Liver (tissue), 9 donors: ENCODE results near the gene EMP2. TPM values are rescaled to one million over a fixed set of nuclear protein-coding genes. Genes with fewer than 3 reads are reported as not detected.

Experiments used
- DNase-seq: peaks from one replicate; pipeline ENCODE4 v3.0.0-alpha.2; 2017; ENCODE audit warnings: low spot score
- H3K27ac ChIP-seq, 2 donors: one replicate each; pipeline ENCODE4 v1.7.0; 2013; ENCODE audit warnings: inconsistent platforms in 2 of 2, low read length in 2 of 2, control low read depth in 1 of 2, low read depth in 1 of 2, mild to moderate bottlenecking in 1 of 2
- H3K27me3 ChIP-seq, 4 donors: one replicate each; pipeline versions ENCODE4 v1.6.1 to v1.7.0; 2013; ENCODE audit warnings: low read length in 3 of 4, inconsistent platforms in 1 of 4, mild to moderate bottlenecking in 1 of 4, moderate library complexity in 1 of 4; ENCODE audit not compliant: control insufficient read depth in 4 of 4, insufficient read depth in 4 of 4
- H3K36me3 ChIP-seq, 4 donors: one replicate each; pipeline versions ENCODE4 v1.6.1 to v1.7.0; 2013; ENCODE audit warnings: low read length in 3 of 4, mild to moderate bottlenecking in 3 of 4, low read depth in 1 of 4, moderate library complexity in 1 of 4; ENCODE audit not compliant: control insufficient read depth in 4 of 4, insufficient read depth in 3 of 4
- H3K4me1 ChIP-seq, 4 donors: one replicate each; pipeline versions ENCODE4 v1.6.1 to v1.7.0; 2013; ENCODE audit warnings: low read length in 3 of 4, mild to moderate bottlenecking in 3 of 4, moderate library complexity in 1 of 4; ENCODE audit not compliant: control insufficient read depth in 4 of 4, insufficient read depth in 4 of 4
- H3K4me3 ChIP-seq, 3 donors: one replicate each; pipeline versions ENCODE4 v1.6.1 to v1.7.0; 2013; ENCODE audit warnings: low read length in 3 of 3, control low read depth in 1 of 3, low read depth in 1 of 3, mild to moderate bottlenecking in 1 of 3
- H3K9ac ChIP-seq, 2 donors: one replicate each; pipeline ENCODE4 v1.7.0; 2013; ENCODE audit warnings: low read length in 2 of 2, mild to moderate bottlenecking in 2 of 2, moderate library complexity in 2 of 2, control low read depth in 1 of 2, low read depth in 1 of 2
- H3K9me3 ChIP-seq, 4 donors: one replicate each; pipeline versions ENCODE4 v1.6.1 to v1.7.0; 2013; ENCODE audit warnings: low read length in 3 of 4; ENCODE audit not compliant: control insufficient read depth in 4 of 4
- ATF3 ChIP-seq: IDR thresholded peaks from 2 replicates; pipeline ENCODE4 v1.6.1; 2016; ENCODE audit warnings: antibody characterized with exemption
- EGR1 ChIP-seq, 2 donors: IDR thresholded peaks; 2 replicates each; pipeline ENCODE4 v1.6.1; 2016 to 2018; ENCODE audit warnings: antibody characterized with exemption in 2 of 2, low read depth in 2 of 2
- FOXA1 ChIP-seq: IDR thresholded peaks from 2 replicates; pipeline ENCODE4 v1.6.1; 2016; ENCODE audit warnings: antibody characterized with exemption
- FOXA2 ChIP-seq: IDR thresholded peaks from 2 replicates; pipeline ENCODE4 v1.6.1; 2016; ENCODE audit warnings: antibody characterized with exemption
- GABPA ChIP-seq, 2 donors: IDR thresholded peaks in 1 of 2; conservative IDR thresholded peaks in 1 of 2; 2 replicates each; pipeline ENCODE4 v1.6.1; 2016; ENCODE audit warnings: antibody characterized with exemption in 2 of 2, mild to moderate bottlenecking in 1 of 2, moderate library complexity in 1 of 2
- HNF4A ChIP-seq, 2 donors: conservative IDR thresholded peaks; 2 replicates each; pipeline ENCODE4 v1.6.1; 2016; ENCODE audit warnings: antibody characterized with exemption in 2 of 2, mild to moderate bottlenecking in 2 of 2
- HNF4G ChIP-seq: IDR thresholded peaks from 2 replicates; pipeline ENCODE4 v1.6.1; 2016; ENCODE audit warnings: antibody characterized with exemption
- MAX ChIP-seq: IDR thresholded peaks from 2 replicates; pipeline ENCODE4 v1.6.1; 2016; ENCODE audit warnings: antibody characterized with exemption
- NR2F2 ChIP-seq: IDR thresholded peaks from 2 replicates; pipeline ENCODE4 v1.6.1; 2016; ENCODE audit warnings: antibody characterized with exemption
- RAD21 ChIP-seq, 2 donors: IDR thresholded peaks; 2 replicates each; pipeline ENCODE4 v1.6.1; 2016; ENCODE audit warnings: antibody characterized with exemption in 2 of 2, mild to moderate bottlenecking in 2 of 2
- REST ChIP-seq: IDR thresholded peaks from 2 replicates; pipeline ENCODE4 v1.6.1; 2016; ENCODE audit warnings: antibody characterized with exemption, mild to moderate bottlenecking
- RXRA ChIP-seq, 2 donors: IDR thresholded peaks; 2 replicates each; pipeline ENCODE4 v1.6.1; 2017 to 2018; ENCODE audit warnings: antibody characterized with exemption in 2 of 2, mild to moderate bottlenecking in 1 of 2
- SP1 ChIP-seq: IDR thresholded peaks from 2 replicates; pipeline ENCODE4 v1.6.1; 2018; ENCODE audit warnings: antibody characterized with exemption, mild to moderate bottlenecking
- TAF1 ChIP-seq: conservative IDR thresholded peaks from 2 replicates; pipeline ENCODE4 v1.6.1; 2016; ENCODE audit warnings: antibody characterized with exemption, mild to moderate bottlenecking
- YY1 ChIP-seq: IDR thresholded peaks from 2 replicates; pipeline ENCODE4 v1.6.1; 2016; ENCODE audit warnings: antibody characterized with exemption, mild to moderate bottlenecking
- whole genome bisulfite sequencing: extraction: QIAGEN DNeasy Blood & Tissue Kit; methylation state at CpG from one replicate; pipeline ENCODE4 v1.1.7; 2013; 5-methylcytosine and 5-hydroxymethylcytosine counted together
- polyA plus RNA-seq, 2 donors: library from polyadenylated mRNA; stranded (reverse) in 1 of 2; unstranded in 1 of 2; fragments of 200-250 nt in 1 of 2; fragments of >200 nt in 1 of 2; fragmentation: Nextera tagmentation in 1 of 2; extraction: Ambion mirVana in 1 of 2; gene quantifications; one replicate each; pipeline versions ENCODE4 v1.2.1 to v1.2.3, GENCODE V29; 2013 to 2015
- total RNA-seq, 2 donors: library from RNA; depleted of rRNA; stranded (reverse); fragments of >200 nt; gene quantifications; one replicate each; pipeline ENCODE4 v1.2.3, GENCODE V29; 2014
- TF ChIP-seq, protein P1 (sequence below): fragments of 150-350 bp; IDR thresholded peaks from 2 replicates; pipeline ENCODE4 v1.5.1; 2017; ENCODE audit warnings: improper control_type of control experiment, low read depth, low read length; ENCODE audit not compliant: missing input control
- TF ChIP-seq, protein P2 (sequence below): IDR thresholded peaks from 2 replicates; pipeline ENCODE4 v1.6.1; 2016; ENCODE audit warnings: antibody characterized with exemption
- donor health status: healthy.
- donor health status: healthy.
- donor health status: healthy.
- donor health status: healthy.
- donor health status: healthy.

Gene EMP2
- total and polyA plus RNA-seq, 4 donors = 6.2 to 138 (median 66.7) TPM

DNA sequence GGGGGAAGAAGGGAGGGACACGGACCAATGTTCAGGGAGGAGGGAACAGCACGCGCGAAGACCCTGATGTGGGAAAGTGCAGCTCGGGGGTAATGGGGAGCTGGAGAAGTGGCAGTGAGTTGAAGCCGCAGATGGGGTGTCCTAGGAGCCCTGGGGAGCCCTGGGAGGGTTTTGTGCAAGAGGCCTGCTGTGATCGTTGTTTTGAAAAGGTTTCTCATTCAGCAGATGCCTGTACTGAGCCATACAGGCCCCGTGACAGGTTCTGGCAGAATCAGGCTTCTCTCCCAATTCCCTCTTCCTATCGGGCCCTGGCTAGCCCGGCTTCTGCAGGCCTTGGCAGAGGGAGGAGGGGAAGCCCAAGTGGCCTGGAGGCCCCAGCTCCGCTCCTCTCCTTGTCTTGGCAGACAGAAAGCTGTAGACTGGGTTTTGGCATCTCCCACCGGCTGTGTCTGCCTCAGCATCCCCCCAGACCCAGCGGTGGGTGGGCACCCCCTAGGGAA is 38.4 kb upstream of the EMP2 start:
- Histone ChIP-seq H3K9me3 (no peaks in the 10 kb centered on the region), H3K27ac (no peak overlapping the region), H3K36me3 (no peaks in the 10 kb centered on the region), H3K4me3 (no peak overlapping the region), H3K4me1 (no peaks in the 10 kb centered on the region), H3K27me3 (no peaks in the 10 kb centered on the region), H3K9ac (no peak overlapping the region)
- 88% methylated on average over 13 of the region's 13 CpGs for WGBS
- no peak for DNase-seq
- TF ChIP-seq, protein P1, sequence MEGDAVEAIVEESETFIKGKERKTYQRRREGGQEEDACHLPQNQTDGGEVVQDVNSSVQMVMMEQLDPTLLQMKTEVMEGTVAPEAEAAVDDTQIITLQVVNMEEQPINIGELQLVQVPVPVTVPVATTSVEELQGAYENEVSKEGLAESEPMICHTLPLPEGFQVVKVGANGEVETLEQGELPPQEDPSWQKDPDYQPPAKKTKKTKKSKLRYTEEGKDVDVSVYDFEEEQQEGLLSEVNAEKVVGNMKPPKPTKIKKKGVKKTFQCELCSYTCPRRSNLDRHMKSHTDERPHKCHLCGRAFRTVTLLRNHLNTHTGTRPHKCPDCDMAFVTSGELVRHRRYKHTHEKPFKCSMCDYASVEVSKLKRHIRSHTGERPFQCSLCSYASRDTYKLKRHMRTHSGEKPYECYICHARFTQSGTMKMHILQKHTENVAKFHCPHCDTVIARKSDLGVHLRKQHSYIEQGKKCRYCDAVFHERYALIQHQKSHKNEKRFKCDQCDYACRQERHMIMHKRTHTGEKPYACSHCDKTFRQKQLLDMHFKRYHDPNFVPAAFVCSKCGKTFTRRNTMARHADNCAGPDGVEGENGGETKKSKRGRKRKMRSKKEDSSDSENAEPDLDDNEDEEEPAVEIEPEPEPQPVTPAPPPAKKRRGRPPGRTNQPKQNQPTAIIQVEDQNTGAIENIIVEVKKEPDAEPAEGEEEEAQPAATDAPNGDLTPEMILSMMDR = no peak
- TF ChIP-seq YY1 (no peak), SP1 (no peak), MAX (no peak), HNF4G (no peak), REST (no peak), RAD21 (IDR thresholded peaks at IDR 0.05) (no peak), HNF4A (conservative IDR thresholded peaks at IDR 0.05) (no peak), FOXA2 (no peak), FOXA1 (no peak), RXRA (IDR thresholded peaks at IDR 0.05) (no peak), GABPA (IDR thresholded peaks at IDR 0.05 in 1 of 2, conservative IDR thresholded peaks at IDR 0.05 in 1 of 2) (no peak), NR2F2 (no peak), ATF3 (no peak), EGR1 (IDR thresholded peaks at IDR 0.05; ENCODE audit: low read depth in 2 of 2) (no peak), TAF1 (no peak)
- TF ChIP-seq, protein P2, sequence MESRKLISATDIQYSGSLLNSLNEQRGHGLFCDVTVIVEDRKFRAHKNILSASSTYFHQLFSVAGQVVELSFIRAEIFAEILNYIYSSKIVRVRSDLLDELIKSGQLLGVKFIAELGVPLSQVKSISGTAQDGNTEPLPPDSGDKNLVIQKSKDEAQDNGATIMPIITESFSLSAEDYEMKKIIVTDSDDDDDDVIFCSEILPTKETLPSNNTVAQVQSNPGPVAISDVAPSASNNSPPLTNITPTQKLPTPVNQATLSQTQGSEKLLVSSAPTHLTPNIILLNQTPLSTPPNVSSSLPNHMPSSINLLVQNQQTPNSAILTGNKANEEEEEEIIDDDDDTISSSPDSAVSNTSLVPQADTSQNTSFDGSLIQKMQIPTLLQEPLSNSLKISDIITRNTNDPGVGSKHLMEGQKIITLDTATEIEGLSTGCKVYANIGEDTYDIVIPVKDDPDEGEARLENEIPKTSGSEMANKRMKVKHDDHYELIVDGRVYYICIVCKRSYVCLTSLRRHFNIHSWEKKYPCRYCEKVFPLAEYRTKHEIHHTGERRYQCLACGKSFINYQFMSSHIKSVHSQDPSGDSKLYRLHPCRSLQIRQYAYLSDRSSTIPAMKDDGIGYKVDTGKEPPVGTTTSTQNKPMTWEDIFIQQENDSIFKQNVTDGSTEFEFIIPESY = no peak
